Subcutaneous adipose tissue (tissue), 4 donors: ENCODE measurements around the gene NELL1. TPM values are rescaled to one million over a fixed set of nuclear protein-coding genes. Genes with fewer than 3 reads are reported as not detected.

ENCODE experiments used
- total RNA-seq, 4 donors: library from RNA; depleted of rRNA; stranded (reverse); fragments of >200 nt; gene quantifications; one replicate each; pipeline ENCODE4 v1.1.0, GENCODE V29; 2016
- TF ChIP-seq, protein P1 (sequence below): fragments of 450-650 bp; IDR thresholded peaks from one replicate; pipeline ENCODE4 v1.5.1; 2016; ENCODE audit warnings: low read depth, mild to moderate bottlenecking, control low read depth, antibody characterized with exemption, moderate library complexity

The NELL1 gene
- total RNA-seq, 4 donors from 2014 or later: not detected

DNA sequence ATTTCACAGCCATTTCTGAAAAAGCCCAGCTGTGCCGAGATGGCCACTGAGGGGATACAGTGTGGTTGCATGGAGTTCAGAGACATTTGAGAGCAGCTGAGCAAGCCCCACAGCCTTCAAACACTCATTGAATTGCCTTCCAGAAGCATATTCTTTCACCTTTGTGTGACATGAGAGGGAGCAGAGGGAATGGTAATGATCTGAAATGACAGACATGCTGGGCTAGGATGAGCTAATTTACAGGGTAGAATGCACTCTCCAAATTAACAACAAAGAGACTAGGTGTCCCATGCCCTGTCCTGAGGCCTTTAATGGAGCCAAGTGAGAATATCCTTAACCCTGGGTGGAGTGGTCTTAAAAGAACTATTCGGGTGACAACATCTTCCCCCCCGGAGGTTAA lies 585.4 kb downstream of the NELL1 start:
- TF ChIP-seq, protein P1, sequence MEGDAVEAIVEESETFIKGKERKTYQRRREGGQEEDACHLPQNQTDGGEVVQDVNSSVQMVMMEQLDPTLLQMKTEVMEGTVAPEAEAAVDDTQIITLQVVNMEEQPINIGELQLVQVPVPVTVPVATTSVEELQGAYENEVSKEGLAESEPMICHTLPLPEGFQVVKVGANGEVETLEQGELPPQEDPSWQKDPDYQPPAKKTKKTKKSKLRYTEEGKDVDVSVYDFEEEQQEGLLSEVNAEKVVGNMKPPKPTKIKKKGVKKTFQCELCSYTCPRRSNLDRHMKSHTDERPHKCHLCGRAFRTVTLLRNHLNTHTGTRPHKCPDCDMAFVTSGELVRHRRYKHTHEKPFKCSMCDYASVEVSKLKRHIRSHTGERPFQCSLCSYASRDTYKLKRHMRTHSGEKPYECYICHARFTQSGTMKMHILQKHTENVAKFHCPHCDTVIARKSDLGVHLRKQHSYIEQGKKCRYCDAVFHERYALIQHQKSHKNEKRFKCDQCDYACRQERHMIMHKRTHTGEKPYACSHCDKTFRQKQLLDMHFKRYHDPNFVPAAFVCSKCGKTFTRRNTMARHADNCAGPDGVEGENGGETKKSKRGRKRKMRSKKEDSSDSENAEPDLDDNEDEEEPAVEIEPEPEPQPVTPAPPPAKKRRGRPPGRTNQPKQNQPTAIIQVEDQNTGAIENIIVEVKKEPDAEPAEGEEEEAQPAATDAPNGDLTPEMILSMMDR: no peak

DNA sequence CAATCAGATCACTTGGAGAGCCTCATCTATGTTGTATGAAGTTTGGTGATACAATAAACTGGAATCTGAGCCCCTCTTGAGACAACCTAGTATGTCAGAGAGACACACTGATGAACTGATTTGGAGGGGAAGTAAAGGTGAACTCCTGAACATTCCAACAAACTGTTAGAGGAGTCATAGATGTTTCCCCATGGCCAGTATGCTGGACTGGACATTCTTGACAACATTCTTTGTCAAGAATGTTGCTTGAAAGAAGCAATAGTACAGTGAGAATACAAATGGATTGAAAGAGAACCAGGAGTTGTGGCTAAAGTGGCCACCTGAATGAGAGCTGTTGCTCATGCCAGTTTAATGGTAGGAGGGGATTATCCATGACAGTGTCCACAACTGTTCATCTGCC lies 588.1 kb downstream of the NELL1 start:
- TF ChIP-seq, protein P1: no peak

DNA sequence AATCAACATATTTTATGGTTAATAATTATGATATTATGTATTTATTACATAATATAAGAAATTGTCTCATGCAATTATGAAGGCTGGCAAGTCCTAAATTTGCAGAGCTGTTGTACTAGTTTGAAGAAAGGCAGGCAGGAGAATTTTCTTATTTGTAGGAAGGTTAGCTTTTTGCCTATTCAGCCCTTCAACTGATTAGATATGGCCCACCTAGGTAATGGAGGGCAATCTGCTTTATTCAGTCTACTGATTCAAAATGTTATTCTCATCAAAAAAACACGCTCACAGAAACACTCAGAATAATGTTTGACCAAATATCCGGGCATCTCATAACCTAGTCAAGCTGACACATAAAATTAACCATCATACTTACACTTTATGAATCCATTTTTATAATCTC lies 589.0 kb downstream of the NELL1 start:
- TF ChIP-seq, protein P1: no peak

DNA sequence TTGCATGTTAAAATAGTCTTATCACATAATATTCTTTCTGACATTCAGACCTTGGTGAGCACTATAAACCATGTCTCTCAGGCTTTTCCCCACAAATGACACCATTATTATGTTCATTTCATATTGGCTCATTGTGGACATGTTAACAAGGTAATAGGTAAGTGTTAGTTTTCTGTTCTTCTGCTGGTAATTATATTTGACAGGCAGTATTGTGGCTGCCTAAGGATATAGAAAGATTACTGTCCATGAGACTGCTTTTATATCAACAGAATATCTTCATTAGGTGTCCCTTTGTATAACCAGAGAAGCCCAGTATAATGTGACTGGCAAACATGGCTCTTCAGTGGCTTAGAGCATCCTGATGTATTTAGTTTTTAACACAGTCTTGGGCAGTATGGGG lies 590.7 kb downstream of the NELL1 start:
- TF ChIP-seq, protein P1: no peak

DNA sequence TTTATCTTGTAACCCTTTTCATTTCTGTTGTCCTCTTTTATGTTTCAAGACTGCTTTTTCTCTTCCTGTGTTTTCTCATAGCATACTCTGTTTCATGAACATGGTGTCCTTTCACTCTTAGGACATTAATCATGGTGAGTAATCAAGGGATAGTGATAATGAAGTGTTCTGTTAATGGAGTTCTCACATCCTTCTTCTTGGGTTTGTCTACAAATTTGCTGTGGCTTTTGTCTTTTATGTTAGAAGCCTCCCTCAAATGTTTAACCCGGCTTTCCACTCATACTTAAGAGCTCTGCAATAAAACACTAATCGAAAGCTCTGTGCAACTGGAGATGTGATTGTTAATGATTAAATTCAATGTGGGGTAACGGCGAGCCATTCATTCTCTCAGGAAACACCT lies 593.6 kb downstream of the NELL1 start:
- TF ChIP-seq, protein P1: no peak

DNA sequence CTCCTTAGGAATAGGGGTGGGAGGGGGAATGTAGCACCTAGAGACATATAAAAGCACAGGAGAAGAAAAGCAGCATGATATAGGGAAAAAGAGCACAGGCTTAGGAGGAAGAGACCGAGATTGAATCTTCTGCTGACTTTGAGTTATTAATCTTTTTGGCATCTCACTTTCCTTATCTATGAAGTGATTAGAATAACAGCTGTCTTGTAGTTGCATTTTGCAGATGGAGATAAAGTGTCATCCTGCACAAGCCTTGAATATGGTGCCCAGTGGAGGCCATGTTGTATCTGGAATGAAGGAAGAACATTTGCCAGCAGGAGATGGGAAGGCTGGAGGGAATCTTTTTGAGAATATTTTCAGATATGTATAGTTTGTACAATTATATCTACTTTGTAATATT lies 594.7 kb downstream of the NELL1 start:
- TF ChIP-seq, protein P1: no peak

DNA sequence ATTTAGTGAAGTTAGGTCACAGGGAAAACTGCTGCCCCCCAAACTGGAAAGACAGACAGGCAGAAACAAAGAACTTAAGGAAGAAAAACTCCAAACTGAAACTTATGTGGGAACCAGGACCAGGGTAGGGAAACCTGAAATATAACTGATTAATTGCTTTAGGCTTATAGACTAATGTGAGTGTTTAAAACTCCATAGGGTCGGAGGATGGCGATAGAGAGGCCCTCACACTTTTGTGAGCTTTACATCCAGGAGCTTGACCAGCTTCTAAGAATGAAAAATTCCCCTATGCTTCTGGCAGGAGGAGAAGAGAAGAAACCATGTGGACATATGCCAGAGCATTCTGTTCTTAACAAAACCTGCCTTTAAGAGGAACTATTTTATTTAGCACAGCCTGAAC lies 598.6 kb downstream of the NELL1 start:
- TF ChIP-seq, protein P1: no peak
